Measurements from ENCODE around the gene PHC2. TPM values are rescaled to one million over a fixed set of nuclear protein-coding genes. Genes with fewer than 3 reads are reported as not detected.
A peak's percentile ranks its signal among the peaks of the same experiment; 100 is the strongest.

PHC2 gene
- total and polyA plus RNA-seq, 11 donors, result 79.7 to 194 (median 99.4) TPM

DNA sequence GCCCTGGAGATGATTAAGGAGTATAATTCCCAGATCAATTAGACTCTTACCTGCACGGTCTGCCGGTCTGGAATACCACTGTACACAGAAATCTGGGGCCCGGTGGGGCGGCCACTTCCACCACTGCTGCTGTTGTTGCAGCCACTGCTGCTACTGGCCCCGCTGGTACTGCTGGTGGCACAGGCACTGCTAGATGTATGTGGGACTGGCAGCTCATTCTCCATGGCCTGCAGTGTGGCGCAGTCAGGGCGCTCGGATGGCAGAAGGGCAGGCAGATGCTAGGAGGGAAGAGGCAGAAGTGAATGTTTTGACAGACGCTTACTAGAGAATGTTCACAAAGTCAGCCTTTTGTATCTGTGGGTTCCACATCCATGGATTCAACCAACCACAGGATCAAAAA, 55.6 kb downstream of the PHC2 start:
- ATAC-seq, result no peak
- H3K27ac ChIP-seq, result peak overlapping the region in 8 of 12 donors; percentile 41 to 84 (median 73)
- no peak for DNase-seq
- no peaks in the 10 kb centered on the region for H3K9me3 ChIP-seq
- no peak overlapping the region for H3K4me3 ChIP-seq
- H3K36me3 ChIP-seq, result peaks cover 0 to 13% (median 7%) of the 10 kb centered on the region in 9 donors
- H3K4me1 ChIP-seq, result peaks cover 0 to 57% (median 24%) of the 10 kb centered on the region in 12 donors
- H3K27me3 ChIP-seq, result no peaks in the 10 kb centered on the region
- TF ChIP-seq POLR2A (IDR thresholded peaks at IDR 0.05), result no peak
- TF ChIP-seq, protein P1, sequence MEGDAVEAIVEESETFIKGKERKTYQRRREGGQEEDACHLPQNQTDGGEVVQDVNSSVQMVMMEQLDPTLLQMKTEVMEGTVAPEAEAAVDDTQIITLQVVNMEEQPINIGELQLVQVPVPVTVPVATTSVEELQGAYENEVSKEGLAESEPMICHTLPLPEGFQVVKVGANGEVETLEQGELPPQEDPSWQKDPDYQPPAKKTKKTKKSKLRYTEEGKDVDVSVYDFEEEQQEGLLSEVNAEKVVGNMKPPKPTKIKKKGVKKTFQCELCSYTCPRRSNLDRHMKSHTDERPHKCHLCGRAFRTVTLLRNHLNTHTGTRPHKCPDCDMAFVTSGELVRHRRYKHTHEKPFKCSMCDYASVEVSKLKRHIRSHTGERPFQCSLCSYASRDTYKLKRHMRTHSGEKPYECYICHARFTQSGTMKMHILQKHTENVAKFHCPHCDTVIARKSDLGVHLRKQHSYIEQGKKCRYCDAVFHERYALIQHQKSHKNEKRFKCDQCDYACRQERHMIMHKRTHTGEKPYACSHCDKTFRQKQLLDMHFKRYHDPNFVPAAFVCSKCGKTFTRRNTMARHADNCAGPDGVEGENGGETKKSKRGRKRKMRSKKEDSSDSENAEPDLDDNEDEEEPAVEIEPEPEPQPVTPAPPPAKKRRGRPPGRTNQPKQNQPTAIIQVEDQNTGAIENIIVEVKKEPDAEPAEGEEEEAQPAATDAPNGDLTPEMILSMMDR (IDR thresholded peaks at IDR 0.05), result no peak
- intact Hi-C loops (cut with DNase I), result loop anchor here in 3 of 10 donors (5.0 to 10.0 kb wide), 4 partner anchors 52 to 261 kb away; no protein-coding TSS in a partner anchor
- whole genome bisulfite sequencing, 4 donors, result 96 to 97% (median 96%) methylated on average over 9 of the region's 9 CpGs

DNA sequence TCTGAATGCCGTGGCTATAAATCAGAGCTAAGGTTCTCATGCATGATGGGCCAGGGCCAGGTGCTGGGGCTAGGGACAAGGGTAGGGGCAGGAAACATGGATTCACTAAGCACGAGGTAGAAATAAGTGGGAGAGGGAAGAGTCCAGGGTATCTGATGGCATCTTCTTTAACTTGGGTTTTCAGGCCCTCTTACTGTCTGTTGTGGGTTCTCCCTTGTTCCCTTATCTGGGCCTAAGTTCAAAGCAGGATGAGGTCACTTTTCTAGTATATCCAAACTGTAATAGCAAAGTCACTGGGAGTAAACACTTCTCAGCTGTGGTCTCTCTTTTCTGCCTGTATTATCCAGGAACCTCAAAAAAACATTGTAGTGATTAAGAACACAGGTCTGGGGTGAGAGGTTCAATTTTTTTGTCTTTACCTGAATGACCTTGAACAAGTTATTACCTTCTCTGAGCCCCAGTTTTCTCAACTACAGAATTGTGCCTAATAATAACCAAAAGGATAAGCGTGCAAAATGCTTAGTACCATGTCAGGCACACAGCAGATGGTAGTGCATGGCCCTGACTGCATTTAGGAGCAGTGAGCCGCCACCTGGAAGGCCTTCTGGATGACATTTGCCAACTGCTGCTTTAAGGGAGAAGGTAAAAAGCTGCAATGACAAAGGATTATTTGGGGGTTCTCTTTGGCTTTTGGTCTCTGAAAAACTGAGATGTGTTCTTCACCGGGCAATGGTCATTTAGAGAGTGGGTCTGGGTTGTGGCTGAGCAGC, 56.4 kb downstream of the PHC2 start:
- Histone ChIP-seq H3K27me3 (no peaks in the 10 kb centered on the region), H3K27ac (peak overlapping the region; percentile 9 to 84 (median 68)), H3K4me3 (no peak overlapping the region), H3K36me3 (peaks cover 0 to 15% (median 7%) of the 10 kb centered on the region in 9 donors), H3K9me3 (no peaks in the 10 kb centered on the region), H3K4me1 (peaks cover 0 to 56% (median 26%) of the 10 kb centered on the region in 12 donors)
- TF ChIP-seq, protein P1 (IDR thresholded peaks at IDR 0.05), result no peak
- no peak for TF ChIP-seq POLR2A (IDR thresholded peaks at IDR 0.05)
- DNase-seq (no peak), ATAC-seq (peak in 3 of 4 donors; percentile 25 to 72 (median 38))
- intact Hi-C loops (cut with DNase I), result loop anchor here in 5 of 10 donors (5.0 to 10.0 kb wide), 7 partner anchors 53 to 260 kb away; no protein-coding TSS in a partner anchor
- 61 to 72% (median 68%) methylated on average over 5 of the region's 5 CpGs for WGBS, 4 donors

DNA sequence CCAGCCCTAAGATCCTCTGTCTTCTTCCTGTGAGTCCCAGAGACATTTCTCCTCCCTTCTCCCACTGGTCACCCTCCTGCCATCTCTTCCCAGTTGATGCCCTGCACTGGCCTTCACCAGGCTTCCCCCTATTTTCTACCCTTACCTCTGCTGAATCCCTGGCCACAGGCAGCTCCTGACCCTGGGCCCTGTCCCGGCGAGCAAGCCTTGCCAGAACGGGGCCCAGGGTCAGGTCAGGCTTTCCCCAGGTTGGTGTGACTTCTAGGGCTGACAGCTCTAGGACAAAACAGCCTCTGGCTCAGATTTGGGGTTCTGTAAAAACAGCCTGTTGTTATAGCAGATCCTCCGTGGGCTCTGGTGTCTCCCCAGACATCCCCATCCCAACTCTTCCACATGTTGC, 57.3 kb downstream of the PHC2 start:
- 76 to 89% (median 79%) methylated on average over 4 of the region's 4 CpGs for WGBS, 4 donors
- H3K4me1 ChIP-seq, result peaks cover 0 to 52% (median 25%) of the 10 kb centered on the region in 12 donors
- H3K27ac ChIP-seq, result peak overlapping the region in 11 of 12 donors; percentile 5 to 84 (median 71)
- H3K4me3 ChIP-seq, result no peak overlapping the region
- peak in 1 of 5 donors; percentile 55 for DNase-seq
- no peak for ATAC-seq
- intact Hi-C loops (cut with DNase I), result loop anchor here in 5 of 10 donors (2.0 to 10.0 kb wide), 7 partner anchors 84 to 259 kb away; no protein-coding TSS in a partner anchor
- H3K36me3 ChIP-seq, result peaks cover 0 to 24% (median 11%) of the 10 kb centered on the region in 9 donors
- H3K9me3 ChIP-seq, result no peaks in the 10 kb centered on the region
- no peaks in the 10 kb centered on the region for H3K27me3 ChIP-seq
- no peak for TF ChIP-seq POLR2A (IDR thresholded peaks at IDR 0.05)
- TF ChIP-seq, protein P1 (IDR thresholded peaks at IDR 0.05), result no peak

DNA sequence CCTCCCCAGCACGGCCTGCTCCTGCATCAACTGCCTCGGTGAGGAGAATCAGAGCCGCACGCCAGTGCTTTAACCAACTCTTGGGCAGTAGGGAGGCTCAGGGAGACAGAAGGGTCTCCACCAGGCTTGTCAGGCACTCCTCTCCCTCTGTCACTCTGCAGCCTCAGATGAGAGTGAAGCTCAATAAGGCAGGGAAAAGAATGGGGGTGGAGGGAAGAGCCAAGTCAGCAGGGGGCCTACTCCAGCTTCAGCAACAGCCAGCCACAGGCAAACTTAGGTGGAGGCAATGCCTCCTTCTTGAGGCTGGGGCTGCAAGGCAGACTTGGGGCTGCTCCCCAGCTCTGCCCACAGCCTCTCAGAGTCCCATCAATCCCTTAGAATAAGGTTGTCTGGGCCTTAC, 58.2 kb downstream of the PHC2 start:
- H3K27me3 ChIP-seq, result no peaks in the 10 kb centered on the region
- H3K27ac ChIP-seq, result peak overlapping the region in 1 of 12 donors; percentile 71
- intact Hi-C loops (cut with DNase I), result loop anchor here in 5 of 10 donors (2.0 to 10.0 kb wide), 7 partner anchors 85 to 258 kb away; no protein-coding TSS in a partner anchor
- no peak overlapping the region for H3K4me3 ChIP-seq
- ATAC-seq, result no peak
- peaks cover 0 to 32% (median 11%) of the 10 kb centered on the region in 9 donors for H3K36me3 ChIP-seq
- 84 to 97% (median 88%) methylated on average over 4 of the region's 4 CpGs for WGBS, 4 donors
- peaks cover 0 to 51% (median 21%) of the 10 kb centered on the region in 12 donors for H3K4me1 ChIP-seq
- no peak for DNase-seq
- H3K9me3 ChIP-seq, result no peaks in the 10 kb centered on the region
- TF ChIP-seq, protein P1 (IDR thresholded peaks at IDR 0.05), result no peak
- TF ChIP-seq POLR2A (IDR thresholded peaks at IDR 0.05), result no peak

Measured in heart left ventricle (tissue), 16 donors.